Peyer's patch (tissue), 4 donors: ENCODE measurements around the gene RUNDC1.
"Not testable (repeated sequence)": the region's sequence is repeated elsewhere in the genome, so short reads cannot be mapped to it uniquely, and the experiment has no call there.

Source experiments
- CTCF ChIP-seq, 6 experiments: fragments of 450-650 bp in 4 of 6; fragments of 200-600 bp in 2 of 6; sonication (generic) in 1 of 6; IDR thresholded peaks; one replicate each; pipeline ENCODE4 v1.5.1; 2017 to 2019; ENCODE audit warnings: antibody characterized with exemption in 6 of 6, mild to moderate bottlenecking in 3 of 6, moderate library complexity in 1 of 6
- POLR2A ChIP-seq, 2 donors: fragments of 450-650 bp; IDR thresholded peaks; one replicate each; pipeline ENCODE4 v1.5.1; 2017; ENCODE audit warnings: antibody characterized with exemption in 2 of 2, mild to moderate bottlenecking in 2 of 2, moderate library complexity in 2 of 2

DNA sequence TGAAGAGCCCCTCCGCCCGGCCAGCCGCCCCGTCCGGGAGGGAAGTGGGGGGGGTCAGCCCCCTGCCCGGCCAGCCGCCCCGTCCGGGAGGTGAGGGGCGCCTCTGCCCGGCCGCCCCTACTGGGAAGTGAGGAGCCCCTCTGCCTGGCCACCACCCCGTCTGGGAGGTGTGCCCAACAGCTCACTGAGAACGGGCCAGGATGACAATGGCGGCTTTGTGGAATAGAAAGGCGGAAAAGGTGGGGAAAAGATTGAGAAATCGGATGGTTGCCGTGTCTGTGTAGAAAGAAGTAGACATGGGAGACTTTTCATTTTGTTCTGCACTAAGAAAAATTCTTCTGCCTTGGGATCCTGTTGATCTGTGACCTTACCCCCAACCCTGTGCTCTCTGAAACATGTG, 7.0 kb upstream of the RUNDC1 start:
- TF ChIP-seq CTCF, POLR2A (IDR thresholded peaks at IDR 0.05): not testable (repeated sequence)
